HG03060 (cell line): ENCODE data around the gene TULP3.
A peak's percentile ranks its signal among the peaks of the same experiment; 100 is the strongest.
"Not testable (repeated sequence)": the region's sequence is repeated elsewhere in the genome, so short reads cannot be mapped to it uniquely, and the experiment has no call there.

Experiments used
- ATAC-seq: cut with Tn5 transposase; IDR thresholded peaks from one replicate; pipeline ENCODE4 v1.9.1; 2021; ENCODE audit warnings: low read depth, moderate number of reproducible peaks; ENCODE audit not compliant: unreplicated experiment

Gene TULP3

DNA sequence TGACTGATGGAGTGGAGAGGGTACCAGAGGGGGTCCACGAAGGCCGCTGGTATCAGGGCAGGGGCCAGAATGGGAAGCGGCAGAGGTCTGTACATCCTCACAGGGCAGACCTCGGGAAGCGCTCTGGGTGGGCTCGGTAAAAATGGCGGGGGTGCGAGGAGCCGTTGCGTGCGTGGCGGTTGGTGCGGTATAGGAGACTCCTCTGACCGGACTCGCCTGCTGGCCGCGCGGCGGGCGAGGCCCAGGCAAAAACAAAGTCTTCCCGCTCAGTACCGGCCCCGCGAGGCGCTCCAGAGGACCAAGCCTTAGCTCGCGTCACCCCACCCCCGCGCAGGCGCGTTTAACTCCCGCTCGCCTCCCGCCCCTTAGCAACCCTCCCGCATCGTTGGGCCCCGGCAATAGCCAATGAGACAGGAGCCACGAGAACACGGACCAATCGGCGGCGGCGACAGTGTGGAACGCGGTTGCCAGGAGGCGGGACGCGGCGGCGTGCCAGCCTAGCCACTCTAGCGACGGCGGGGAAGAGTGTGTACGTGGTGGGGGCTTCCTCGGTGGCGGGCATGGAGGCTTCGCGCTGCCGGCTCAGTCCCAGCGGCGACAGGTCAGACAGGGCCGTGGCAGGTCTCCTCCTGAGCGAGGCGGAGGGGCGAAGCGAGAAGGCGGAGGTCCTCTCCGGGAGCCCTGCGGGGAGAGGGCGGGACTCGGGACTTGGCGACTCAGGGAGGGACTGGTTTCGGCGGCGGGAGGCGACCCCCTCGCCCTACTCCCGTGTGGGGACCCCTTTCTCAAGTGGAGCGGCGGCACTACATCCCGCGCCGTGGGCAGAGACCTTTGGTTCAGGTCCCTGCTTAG is at the start of gene TULP3:
Gene TULP3, plus strand, starts transcription at position 504 of the 852 bp plus-strand sequence. Its CDS starts 57 bp downstream, at position 561.
- ATAC-seq, result peak; percentile 76

GRCh38 chr12:2841056-2841650 is 49.5 kb upstream of the TULP3 start:
- no peak for ATAC-seq

- ATAC-seq, result no peak
Measured at GRCh38 chr12:2842948-2843347, 47.7 kb upstream of the TULP3 start.

- no peak for ATAC-seq
Measured at GRCh38 chr12:2844786-2845185, 45.9 kb upstream of the TULP3 start.

GRCh38 chr12:2845280-2845679 is 45.4 kb upstream of the TULP3 start:
- ATAC-seq, result no peak

- ATAC-seq, result no peak
Measured at GRCh38 chr12:2851931-2852330, 38.8 kb upstream of the TULP3 start.

DNA sequence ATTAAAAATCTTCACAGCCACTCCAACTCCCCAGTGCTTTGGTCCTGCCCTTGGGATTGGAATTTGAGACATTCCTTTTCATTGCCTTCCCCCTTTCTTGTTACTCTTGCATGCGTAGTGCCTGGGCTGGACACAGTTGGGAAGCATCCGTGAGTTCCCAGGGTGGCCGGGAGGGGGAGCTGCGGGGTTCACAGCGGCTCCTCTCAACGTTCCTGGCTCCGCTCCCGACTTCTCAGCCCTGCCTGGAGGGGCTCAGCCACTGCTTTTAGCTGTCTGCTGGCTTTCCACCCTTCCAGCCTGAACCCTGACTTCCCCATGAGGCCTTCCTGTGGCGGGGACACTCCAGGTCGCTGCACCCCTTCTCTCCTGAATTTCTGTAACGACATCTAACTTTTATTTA is 37.1 kb upstream of the TULP3 start:
- ATAC-seq, result no peak

DNA sequence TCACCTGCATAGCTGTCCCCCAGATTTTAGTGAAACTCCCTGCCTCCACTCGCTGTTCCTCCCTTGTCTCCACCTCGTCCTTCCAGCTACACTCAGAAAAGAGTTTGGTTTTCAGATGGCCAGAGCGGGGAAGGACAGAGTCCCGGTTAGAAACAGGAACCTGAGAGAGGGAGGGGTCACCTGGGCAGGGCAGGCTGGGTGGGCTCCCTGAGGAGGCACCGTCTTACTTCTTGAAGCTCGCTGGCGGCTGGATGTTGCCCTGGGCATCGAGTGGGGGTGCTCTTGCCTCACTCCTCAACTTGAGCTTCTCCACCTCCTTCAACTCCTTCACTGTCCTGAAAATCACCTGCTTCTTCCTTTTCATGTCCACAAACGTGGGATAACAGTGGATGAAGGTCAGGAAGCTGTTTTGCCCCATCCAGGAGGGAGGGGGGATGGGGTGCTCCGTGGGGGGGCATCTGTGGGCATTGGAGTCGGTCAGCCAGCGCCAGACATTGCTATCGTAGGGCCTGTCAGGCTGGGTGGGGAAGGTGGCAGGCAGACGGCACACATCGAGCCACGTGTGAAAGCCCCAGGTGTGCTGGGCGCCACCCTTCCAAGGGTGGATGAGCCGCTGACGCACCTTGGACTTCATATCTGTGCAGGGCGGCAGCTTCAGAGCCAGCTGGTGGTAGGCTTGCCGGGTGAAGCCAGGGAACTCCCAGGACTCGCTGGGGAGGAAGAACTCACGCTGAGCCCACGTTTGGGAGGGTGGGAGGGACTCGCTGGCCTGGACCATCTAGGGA is 35.8 kb upstream of the TULP3 start:
- no peak for ATAC-seq

GRCh38 chr12:2855546-2855945 is 35.1 kb upstream of the TULP3 start:
- ATAC-seq, result no peak

GRCh38 chr12:2856051-2856450 is 34.6 kb upstream of the TULP3 start:
- ATAC-seq, result no peak

DNA sequence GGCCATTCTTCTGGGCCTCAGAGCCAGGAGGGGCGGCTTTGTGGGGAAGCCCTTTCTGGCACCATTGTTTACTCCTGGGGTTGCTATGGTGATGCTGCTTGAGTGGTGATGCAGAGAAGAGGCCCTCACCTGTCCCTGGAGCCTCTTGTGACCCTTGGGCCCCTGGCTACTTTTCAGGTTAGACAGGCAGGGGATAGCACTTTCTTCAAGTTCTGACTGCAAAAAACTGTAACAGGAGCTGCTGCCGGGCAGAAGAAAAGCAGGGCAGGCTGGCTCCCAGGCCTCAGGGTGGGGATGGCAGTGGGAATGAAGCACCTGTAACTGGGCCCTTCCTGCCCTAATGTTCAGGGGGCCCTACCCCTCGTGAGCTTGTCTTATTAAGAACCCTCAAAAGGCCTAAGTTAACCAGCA is 33.7 kb upstream of the TULP3 start, which contains the start of gene TEX52:
Gene TEX52, minus strand, starts transcription at position 19 of the 411 bp plus-strand sequence. Its CDS starts 13 bp downstream, at position 6.
- no peak for ATAC-seq

DNA sequence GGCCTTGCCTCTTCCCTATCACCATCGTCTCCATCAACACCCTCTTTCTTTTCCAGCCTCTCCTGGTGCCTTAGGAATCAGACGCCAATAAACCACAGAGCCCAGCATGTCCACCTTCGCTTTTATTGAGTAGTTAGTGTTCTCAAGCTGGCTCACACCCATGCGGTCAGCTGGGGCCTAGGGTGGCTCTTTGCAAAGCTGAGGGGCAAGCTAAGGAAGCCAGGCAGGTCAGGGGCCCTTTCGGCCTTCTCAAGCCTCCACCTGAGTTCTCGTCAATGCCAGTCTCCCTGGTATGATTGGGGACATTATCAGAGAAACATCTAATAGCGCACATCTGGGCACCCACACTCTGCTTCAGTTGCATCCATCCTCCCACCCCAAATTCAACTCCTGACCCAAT is 33.1 kb upstream of the TULP3 start:
- ATAC-seq, result no peak

DNA sequence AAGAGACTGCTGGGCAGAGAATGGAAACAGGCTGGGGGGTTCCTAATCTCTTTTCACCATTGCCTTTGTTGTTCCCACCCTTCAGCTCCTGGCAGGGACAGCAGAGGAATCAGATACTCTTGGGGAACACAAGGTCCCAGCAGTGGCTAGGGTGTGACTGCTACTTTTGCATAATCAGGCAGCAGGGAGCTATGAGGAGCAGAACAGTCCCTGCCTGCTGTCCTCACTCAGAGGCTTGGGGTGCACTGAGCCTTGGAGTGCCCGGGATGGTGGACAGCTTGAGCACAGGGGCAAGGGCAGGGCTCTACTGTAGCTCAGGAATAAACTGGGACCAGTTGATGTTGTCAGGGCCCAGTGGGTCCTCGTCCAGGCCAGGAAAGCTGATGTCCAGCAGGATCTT is 32.4 kb upstream of the TULP3 start:
- ATAC-seq, result no peak

- no peak for ATAC-seq
Measured at GRCh38 chr12:2858944-2859421, 31.7 kb upstream of the TULP3 start.

DNA sequence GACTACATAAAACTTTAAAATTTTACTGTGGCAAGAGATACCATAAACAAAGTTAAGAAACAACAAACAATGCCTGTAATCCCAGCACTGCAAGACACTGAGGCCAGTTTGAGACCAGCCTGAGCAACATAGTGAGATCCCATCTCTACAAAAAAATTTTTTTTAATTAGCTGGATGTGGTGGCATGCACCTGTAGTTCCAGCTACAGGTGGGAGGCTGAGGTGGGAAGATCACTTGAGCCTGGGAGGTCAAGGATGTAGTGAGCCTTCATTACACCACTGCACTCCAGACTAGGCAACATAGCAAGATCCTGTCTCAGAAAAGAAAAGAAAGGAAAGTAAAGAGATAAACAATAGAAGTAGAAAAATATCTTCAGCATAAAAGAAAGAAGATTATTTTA is 30.5 kb upstream of the TULP3 start:
- no peak for ATAC-seq

- no peak for ATAC-seq
Measured at GRCh38 chr12:2862876-2863275, 27.8 kb upstream of the TULP3 start.

DNA sequence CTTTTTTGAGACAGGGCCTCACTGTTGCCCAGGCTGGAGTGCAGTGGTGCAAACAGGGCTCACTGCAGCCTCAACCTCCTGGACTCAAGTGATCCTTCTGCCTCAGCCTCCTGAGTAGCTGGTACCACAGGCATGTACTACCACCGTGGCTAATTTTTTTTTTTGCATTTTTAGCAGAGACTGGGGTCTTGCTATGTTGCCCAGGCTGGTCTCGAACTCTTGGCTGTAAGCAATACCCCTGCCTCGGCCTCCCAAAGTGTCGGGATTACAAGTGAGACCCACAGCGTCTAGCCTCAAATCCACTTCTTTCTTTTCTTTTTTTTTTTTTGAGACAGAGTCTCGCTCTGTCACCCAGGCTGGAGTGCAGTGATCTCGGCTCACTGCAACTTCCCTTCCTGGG is 27.3 kb upstream of the TULP3 start:
- not testable (repeated sequence) for ATAC-seq

DNA sequence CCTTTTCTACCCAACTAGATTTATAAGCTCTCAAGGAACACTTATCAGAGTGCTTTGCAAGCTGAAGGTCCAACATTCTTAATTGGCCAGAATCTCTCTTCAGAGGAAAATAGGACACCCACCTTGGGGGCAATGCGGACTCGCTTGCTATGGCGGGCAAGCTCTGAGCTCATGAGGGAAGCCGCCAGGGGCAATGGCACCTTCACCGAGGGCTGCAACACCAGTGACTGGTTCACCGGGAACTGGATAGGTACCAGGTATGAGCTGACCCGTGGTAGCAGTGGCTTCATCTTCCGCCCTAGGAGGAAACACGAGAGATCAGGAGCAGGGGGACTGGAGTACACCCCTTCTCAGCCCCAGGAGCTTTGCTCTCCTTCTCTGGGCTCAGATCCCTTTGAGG is 26.5 kb upstream of the TULP3 start:
- no peak for ATAC-seq

DNA sequence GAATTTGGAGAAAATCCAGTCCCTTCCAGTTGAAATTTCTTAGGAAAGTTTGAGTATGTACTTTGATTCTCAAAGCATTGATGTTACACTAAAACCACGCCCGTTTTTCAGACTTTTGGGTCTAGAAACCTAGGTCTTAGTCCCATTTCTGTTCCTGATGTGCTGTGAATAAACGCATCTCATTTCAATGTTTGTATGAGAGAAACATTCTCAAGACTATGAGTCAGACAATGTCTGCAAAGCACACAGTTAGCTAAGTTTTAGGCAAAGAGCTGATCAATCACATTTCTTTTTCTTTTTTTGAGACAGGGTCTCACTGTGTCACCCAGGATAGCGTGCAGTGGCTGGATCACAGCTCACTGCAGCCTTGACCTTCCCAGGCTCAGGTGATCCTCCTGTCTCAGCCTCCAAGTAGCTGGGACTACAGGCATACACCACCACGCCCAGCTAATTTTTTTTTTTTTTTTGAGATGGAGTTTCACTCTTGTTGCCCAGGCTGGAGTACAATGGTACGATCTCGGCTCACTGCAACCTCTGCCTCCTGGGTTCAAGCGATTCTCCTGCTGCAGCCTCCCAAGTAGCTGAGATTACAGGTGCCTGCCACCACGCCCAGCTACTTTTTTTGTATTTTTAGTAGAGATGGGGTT is 21.6 kb upstream of the TULP3 start:
- not testable (repeated sequence) for ATAC-seq

GRCh38 chr12:2876431-2877046 is 14.2 kb upstream of the TULP3 start:
- no peak for ATAC-seq
